Astrocyte (in vitro differentiated cells and primary cell): ENCODE data around the gene F7. TPM values are rescaled to one million over a fixed set of nuclear protein-coding genes. Genes with fewer than 3 reads are reported as not detected.

Experiments
- DNase-seq: peaks from one replicate; pipeline ENCODE4 v3.0.0-alpha.2; 2010; ENCODE audit warnings: low read depth
- FAIRE-seq: peaks from 2 replicates; lab custom pipeline; 2011; peaks lifted over from hg19 to GRCh38; lab: Jason Lieb, UNC
- H2AFZ ChIP-seq: 2 replicates; pipeline ENCODE4 v1.6.0; 2012; ENCODE audit warnings: low read depth, low read length, inconsistent platforms
- H3K27ac ChIP-seq: 2 replicates; pipeline ENCODE4 v1.5.1; 2011; ENCODE audit warnings: low read depth, low read length, inconsistent platforms
- H3K27me3 ChIP-seq: 2 replicates; pipeline ENCODE4 v1.6.0; 2011; ENCODE audit warnings: low read length, inconsistent platforms; ENCODE audit not compliant: insufficient read depth
- H3K36me3 ChIP-seq: 2 replicates; pipeline ENCODE4 v1.5.1; 2011; ENCODE audit warnings: low read length, inconsistent platforms; ENCODE audit not compliant: insufficient read depth
- H3K4me1 ChIP-seq: 2 replicates; pipeline ENCODE4 v1.5.1; 2011; ENCODE audit warnings: low read length, inconsistent platforms; ENCODE audit not compliant: insufficient read depth
- H3K4me2 ChIP-seq: 2 replicates; pipeline ENCODE4 v1.6.0; 2012; ENCODE audit warnings: low read length, inconsistent platforms
- H3K4me3 ChIP-seq: 2 replicates; pipeline ENCODE4 v1.5.1; 2011; ENCODE audit warnings: low read depth, mild to moderate bottlenecking, low read length, inconsistent platforms; ENCODE audit not compliant: insufficient read depth
- H3K79me2 ChIP-seq: 2 replicates; pipeline ENCODE4 v1.6.0; 2012; ENCODE audit warnings: mild to moderate bottlenecking, low read length, inconsistent platforms; ENCODE audit not compliant: insufficient read depth
- H3K9ac ChIP-seq: 2 replicates; pipeline ENCODE4 v1.6.0; 2012; ENCODE audit warnings: mild to moderate bottlenecking, low read length, inconsistent platforms
- H3K9me3 ChIP-seq: 2 replicates; pipeline ENCODE4 v1.5.1; 2012; ENCODE audit warnings: low read depth, mild to moderate bottlenecking, low read length, inconsistent platforms; ENCODE audit not compliant: insufficient read depth
- H4K20me1 ChIP-seq: 2 replicates; pipeline ENCODE4 v1.6.0; 2012; ENCODE audit warnings: low read length, inconsistent platforms; ENCODE audit not compliant: insufficient read depth
- H3K27ac Mint-ChIP-seq: one replicate; pipeline ENCODE4 v1.8.0; 2021; ENCODE audit warnings: mild to moderate bottlenecking, mixed read lengths; ENCODE audit not compliant: unreplicated experiment
- H3K27me3 Mint-ChIP-seq: one replicate; pipeline ENCODE4 v1.8.0; 2021; ENCODE audit warnings: low read depth, mixed read lengths; ENCODE audit not compliant: unreplicated experiment
- H3K36me3 Mint-ChIP-seq: one replicate; pipeline ENCODE4 v1.8.0; 2021; ENCODE audit warnings: low read depth, mixed read lengths; ENCODE audit not compliant: unreplicated experiment
- H3K4me1 Mint-ChIP-seq: one replicate; pipeline ENCODE4 v1.8.0; 2021; ENCODE audit warnings: low read depth, mixed read lengths; ENCODE audit not compliant: unreplicated experiment
- H3K4me3 Mint-ChIP-seq: one replicate; pipeline ENCODE4 v1.8.0; 2021; ENCODE audit warnings: mild to moderate bottlenecking, moderate library complexity, mixed read lengths; ENCODE audit not compliant: unreplicated experiment
- H3K9me3 Mint-ChIP-seq: one replicate; pipeline ENCODE4 v1.8.0; 2021; ENCODE audit warnings: mild to moderate bottlenecking, mixed read lengths; ENCODE audit not compliant: unreplicated experiment
- EZH2 ChIP-seq: IDR thresholded peaks from 2 replicates; pipeline ENCODE4 v1.6.1; 2012; ENCODE audit warnings: mild to moderate bottlenecking, low read length, inconsistent platforms; ENCODE audit not compliant: insufficient read depth
- total RNA-seq: library from RNA; stranded (reverse); gene quantifications from 2 replicates; pipeline ENCODE4 v1.2.1, GENCODE V29; 2021
- TF ChIP-seq, protein P1 (sequence below): IDR thresholded peaks from 2 replicates; pipeline ENCODE4 v1.5.1; 2011; ENCODE audit warnings: low read depth, mild to moderate bottlenecking, inconsistent platforms, low read length, moderate library complexity; ENCODE audit not compliant: insufficient read depth

F7 gene
- total RNA-seq, 1 donor from 2014 or later = not detected

DNA sequence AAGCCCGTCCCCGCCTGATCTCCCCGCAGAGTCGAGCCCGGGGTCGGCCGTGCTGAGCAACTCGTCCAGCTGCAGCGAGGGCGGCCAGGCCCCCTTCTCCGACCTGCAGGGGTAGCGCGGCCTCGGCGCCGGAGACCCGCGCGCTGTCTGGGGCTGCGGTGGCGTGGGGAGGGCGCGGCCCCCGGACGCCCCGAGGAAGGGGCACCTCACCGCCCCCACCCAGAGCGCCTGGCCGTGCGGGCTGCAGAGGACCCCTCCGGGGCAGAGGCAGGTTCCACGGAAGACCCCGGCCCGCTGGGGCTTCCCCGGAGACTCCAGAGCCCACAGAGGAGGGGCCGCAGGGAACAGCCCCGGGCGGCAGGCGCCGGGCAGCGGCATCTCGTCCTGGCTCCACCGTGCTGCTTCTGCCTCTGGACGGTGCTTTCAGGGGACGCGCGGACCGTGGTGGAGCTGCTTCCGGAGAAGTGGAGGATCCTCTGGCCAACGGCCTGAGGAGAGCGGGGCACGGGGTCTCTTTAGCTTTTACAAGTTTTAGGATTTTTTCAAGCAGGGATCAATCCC is 8.8 kb upstream of the F7 start:
- Histone ChIP-seq H4K20me1 (no peaks in the 10 kb centered on the region), H3K4me3 (no peak overlapping the region), H3K27ac (no peak overlapping the region), H3K4me1 (peaks cover 4% of the 10 kb centered on the region), H2AFZ (no peak overlapping the region), H3K9ac (no peak overlapping the region), H3K9me3 (no peaks in the 10 kb centered on the region), H3K27me3 (peaks cover 17% of the 10 kb centered on the region), H3K79me2 (no peaks in the 10 kb centered on the region), H3K4me2 (no peak overlapping the region), H3K36me3 (no peaks in the 10 kb centered on the region)
- Mint-ChIP-seq H3K27me3 (peaks cover 33% of the 10 kb centered on the region), H3K27ac (no peak overlapping the region), H3K36me3 (no peaks in the 10 kb centered on the region), H3K9me3 (no peaks in the 10 kb centered on the region), H3K4me3 (no peak overlapping the region), H3K4me1 (no peaks in the 10 kb centered on the region)
- FAIRE-seq (no peak), DNase-seq (no peak)
- TF ChIP-seq, protein P1, sequence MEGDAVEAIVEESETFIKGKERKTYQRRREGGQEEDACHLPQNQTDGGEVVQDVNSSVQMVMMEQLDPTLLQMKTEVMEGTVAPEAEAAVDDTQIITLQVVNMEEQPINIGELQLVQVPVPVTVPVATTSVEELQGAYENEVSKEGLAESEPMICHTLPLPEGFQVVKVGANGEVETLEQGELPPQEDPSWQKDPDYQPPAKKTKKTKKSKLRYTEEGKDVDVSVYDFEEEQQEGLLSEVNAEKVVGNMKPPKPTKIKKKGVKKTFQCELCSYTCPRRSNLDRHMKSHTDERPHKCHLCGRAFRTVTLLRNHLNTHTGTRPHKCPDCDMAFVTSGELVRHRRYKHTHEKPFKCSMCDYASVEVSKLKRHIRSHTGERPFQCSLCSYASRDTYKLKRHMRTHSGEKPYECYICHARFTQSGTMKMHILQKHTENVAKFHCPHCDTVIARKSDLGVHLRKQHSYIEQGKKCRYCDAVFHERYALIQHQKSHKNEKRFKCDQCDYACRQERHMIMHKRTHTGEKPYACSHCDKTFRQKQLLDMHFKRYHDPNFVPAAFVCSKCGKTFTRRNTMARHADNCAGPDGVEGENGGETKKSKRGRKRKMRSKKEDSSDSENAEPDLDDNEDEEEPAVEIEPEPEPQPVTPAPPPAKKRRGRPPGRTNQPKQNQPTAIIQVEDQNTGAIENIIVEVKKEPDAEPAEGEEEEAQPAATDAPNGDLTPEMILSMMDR = no peak
- no peak for TF ChIP-seq EZH2

DNA sequence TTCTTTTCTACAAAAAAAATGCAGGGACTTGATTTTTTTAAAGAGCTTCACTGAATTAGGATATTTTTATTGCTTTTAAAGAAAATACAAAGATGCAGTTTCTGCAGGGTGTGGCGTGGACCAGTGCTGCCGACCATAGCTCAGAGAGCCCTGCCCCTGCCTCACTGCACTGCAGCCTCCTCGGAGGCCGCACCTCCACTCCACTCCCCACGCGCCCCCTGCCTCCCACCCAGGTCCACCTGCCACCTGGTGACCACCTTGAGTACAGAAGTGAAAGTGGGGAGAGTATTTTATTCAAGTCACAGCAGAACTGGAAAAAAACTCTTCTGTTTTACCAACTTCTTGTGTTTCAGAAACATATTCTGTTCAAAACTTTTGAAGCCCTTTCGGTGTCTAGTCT is 7.9 kb upstream of the F7 start:
- peak overlapping the region; percentile 76 for H3K4me2 ChIP-seq
- no peaks in the 10 kb centered on the region for H3K4me1 Mint-ChIP-seq
- no peak overlapping the region for H3K9ac ChIP-seq
- peaks cover 34% of the 10 kb centered on the region for H3K27me3 Mint-ChIP-seq
- H3K79me2 ChIP-seq = no peaks in the 10 kb centered on the region
- no peak overlapping the region for H3K4me3 Mint-ChIP-seq
- peaks cover 17% of the 10 kb centered on the region for H3K27me3 ChIP-seq
- no peak overlapping the region for H3K27ac Mint-ChIP-seq
- H3K9me3 ChIP-seq = no peaks in the 10 kb centered on the region
- no peaks in the 10 kb centered on the region for H3K36me3 ChIP-seq
- TF ChIP-seq, protein P1 = no peak
- no peak for TF ChIP-seq EZH2
- no peak for DNase-seq
- H3K4me3 ChIP-seq = no peak overlapping the region
- no peak overlapping the region for H3K27ac ChIP-seq
- peaks cover 4% of the 10 kb centered on the region for H3K4me1 ChIP-seq
- H3K9me3 Mint-ChIP-seq = no peaks in the 10 kb centered on the region
- no peaks in the 10 kb centered on the region for H3K36me3 Mint-ChIP-seq
- no peaks in the 10 kb centered on the region for H4K20me1 ChIP-seq
- FAIRE-seq = no peak
- H2AFZ ChIP-seq = peak overlapping the region; percentile 69

DNA sequence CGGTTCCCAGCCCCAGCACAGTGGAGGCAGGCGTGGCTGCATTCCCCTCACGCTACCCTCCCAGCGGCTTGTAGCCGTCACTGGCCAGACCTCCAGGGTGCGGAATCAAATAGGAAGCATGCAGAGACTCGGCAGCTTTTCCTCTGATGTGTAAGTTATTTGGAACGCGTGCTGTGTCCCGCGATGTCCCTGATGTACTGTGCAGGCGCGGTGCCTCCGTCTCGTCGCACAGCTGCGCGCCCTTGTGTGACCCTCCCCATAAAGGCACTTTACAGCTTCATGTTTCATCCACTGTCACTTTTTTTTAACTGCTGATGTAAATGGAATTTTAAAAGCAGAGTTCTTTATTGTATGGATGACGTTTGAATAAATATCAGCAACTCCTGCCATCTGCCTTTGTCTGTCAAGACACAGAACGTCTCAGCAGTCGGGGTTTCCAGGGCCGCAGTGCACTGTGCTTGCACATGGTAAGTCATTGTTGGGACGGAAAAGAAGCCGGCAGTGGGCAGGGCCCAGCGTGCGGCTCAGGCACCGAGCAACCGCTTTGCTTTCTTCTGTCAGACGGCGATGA is 7.3 kb upstream of the F7 start:
- Histone ChIP-seq H4K20me1 (no peaks in the 10 kb centered on the region), H3K4me1 (peaks cover 4% of the 10 kb centered on the region), H2AFZ (peak overlapping the region; percentile 69), H3K4me3 (no peak overlapping the region), H3K79me2 (no peaks in the 10 kb centered on the region), H3K9me3 (no peaks in the 10 kb centered on the region), H3K27ac (no peak overlapping the region), H3K4me2 (peak overlapping the region; percentile 76), H3K36me3 (no peaks in the 10 kb centered on the region), H3K27me3 (peaks cover 17% of the 10 kb centered on the region), H3K9ac (peak overlapping the region; percentile 24)
- H3K36me3 Mint-ChIP-seq = no peaks in the 10 kb centered on the region
- FAIRE-seq = no peak
- no peaks in the 10 kb centered on the region for H3K9me3 Mint-ChIP-seq
- no peak overlapping the region for H3K27ac Mint-ChIP-seq
- H3K4me1 Mint-ChIP-seq = no peaks in the 10 kb centered on the region
- TF ChIP-seq EZH2 = no peak
- TF ChIP-seq, protein P1 = no peak
- no peak overlapping the region for H3K4me3 Mint-ChIP-seq
- DNase-seq = peak; percentile 17
- H3K27me3 Mint-ChIP-seq = peaks cover 37% of the 10 kb centered on the region
